OCI-M1 (cell line): ENCODE measurements around the gene NKTR.

Source experiments
- DNase-seq: peaks from one replicate; lab custom pipeline; 2025; lab: John Stamatoyannopoulos, UW

Gene NKTR

DNA sequence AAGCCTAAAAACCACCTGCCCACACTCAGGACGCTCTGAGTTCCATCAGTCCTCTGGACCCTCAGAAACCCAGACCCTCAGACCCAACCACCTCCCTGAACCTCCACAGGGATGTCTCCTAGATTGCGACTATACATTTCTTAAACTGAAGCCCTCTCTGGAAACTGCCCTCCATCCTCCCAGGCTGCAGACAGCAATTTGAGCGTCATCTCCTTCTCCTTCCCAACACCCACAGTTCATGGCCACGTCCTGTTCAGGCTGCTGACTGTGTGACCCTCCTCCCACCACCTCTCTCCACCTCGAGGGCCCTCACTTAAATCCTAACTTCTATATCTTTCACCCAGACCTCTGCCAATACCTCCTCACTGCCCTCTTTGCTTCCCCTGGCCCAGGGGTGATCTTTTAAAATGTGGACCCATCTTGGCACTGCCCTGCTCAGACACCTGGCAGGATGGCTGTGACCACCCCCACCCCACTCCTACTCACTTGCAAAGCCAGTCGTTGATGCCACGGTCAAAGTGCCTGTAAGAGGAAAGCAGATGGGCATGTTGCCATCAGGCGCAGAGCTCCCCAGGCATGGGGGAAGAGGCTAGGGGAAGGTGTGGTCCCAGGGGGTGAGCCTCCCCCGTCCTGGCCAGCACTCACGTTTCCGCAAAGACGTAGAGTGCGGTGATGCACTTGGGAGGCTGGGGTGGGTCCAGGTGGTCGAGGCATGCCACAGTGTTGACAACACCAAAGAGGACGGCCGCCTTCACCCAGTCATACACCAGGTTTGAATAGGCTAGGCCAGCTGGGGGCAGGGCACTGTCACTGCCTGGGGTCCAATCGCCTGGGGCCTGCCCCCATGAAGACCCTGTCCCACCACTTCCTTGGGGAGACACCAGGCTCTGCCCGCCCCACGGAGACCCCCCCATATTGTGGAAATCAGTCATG lies 96.1 kb downstream of the NKTR start:
- no peak for DNase-seq

DNA sequence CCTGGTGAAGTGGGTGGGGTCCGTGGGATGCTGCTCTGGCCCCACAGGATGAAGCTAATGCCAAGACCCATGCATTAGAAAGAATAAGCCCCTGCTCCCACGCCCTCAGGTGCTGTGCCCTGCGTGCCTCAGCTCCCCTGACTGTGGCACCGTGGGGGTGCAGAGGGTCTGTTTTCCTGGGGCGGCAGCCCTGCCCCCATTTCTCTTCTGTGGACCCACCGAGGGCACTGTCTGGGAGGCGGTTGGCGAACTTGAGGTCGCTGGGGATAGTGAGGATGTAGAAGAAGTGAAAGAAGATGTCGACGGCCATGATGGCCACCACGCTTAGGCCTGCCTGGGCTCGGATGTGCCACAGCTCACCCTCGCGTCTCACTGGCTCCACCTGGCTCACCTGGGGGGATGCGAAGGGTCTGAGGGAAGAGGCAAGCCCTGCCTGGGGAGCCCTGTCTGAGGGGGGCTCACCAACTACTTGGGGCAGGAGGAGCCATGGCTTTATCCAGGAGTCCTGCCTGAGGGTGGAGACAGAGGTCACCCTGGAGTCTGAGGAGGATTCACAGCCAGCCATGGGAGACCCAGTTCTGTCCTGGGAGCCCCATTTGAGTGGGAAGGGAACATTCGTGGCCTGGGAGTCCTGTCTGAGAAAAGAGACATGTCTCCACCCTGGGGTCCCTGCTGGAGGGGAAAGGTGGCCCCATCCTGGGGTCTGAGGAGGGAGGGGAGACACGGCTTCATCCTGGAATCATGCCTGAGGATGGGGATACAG lies 97.0 kb downstream of the NKTR start:
- DNase-seq: no peak
